Measurements from ENCODE around the gene LRP5.

LRP5 gene

DNA sequence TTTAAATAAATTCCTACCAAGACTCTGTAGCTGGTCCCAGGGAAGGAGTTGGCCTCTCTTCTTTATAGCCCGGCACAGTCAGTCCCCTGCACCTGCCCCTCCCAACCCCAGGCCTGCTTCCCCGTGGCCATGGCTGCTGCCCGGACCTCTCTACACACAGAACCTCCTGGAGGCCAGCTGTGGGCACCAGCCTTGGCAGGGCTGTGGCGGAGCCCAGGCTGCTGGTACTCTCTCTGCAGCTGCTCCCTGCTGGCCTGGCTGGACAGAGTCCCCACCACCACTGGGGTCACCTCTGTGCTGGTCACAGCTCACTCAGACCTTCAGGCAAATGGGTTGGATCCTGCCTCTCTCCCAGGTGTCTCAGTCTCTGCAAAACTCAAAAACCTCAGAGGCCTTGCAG is 69.3 kb downstream of the LRP5 start:
- Histone ChIP-seq H3K27ac (peak overlapping the region; percentile 71), H3K4me2 (peak overlapping the region; percentile 82), H3K4me1 (peaks cover 91% of the 10 kb centered on the region)

DNA sequence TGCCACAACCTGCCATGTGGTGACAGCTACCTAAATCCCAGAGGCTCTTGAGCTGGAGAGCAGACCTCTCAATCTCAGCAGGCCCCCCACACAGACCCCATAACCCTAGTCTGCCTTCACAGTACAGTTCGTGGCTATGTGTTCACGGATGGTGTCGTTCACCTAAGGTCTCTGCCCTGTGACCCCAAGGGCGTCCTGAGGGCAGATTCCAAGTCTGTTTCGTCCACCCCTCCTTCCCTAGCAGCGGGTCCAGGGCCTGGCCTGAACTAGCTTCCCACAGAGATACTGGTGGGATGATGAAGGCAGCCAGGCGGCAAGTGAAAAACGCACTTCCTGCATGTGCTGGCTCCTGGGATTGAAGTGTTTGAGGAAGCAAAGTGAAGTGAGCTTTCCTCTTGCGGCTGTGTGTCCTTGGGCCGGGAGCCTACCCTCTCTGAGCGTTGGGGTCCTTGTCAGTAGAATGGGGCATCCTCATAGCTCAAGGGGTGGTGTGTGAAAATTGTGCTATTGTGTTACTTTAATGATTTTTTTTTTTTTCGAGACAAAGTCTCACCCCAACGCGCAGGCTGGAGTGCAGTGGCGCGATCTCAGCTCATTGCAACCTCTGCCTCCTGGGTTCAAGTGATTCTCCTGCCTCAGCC is 70.1 kb downstream of the LRP5 start:
- no peak for TF ChIP-seq Cebpa-rat (IDR thresholded peaks at IDR 0.05)
- no peaks in the 10 kb centered on the region for H3K27me3 ChIP-seq
- peak overlapping the region; percentile 82 for H3K4me2 ChIP-seq

More for the DNA sequence above, 69.3 kb downstream of the LRP5 start:
- no peak for TF ChIP-seq Cebpa-rat (IDR thresholded peaks at IDR 0.05)
- H3K9ac ChIP-seq: peak overlapping the region; percentile 58
- H3K27me3 ChIP-seq: no peaks in the 10 kb centered on the region
- H3K36me3 ChIP-seq: peaks cover 46% of the 10 kb centered on the region
- peak overlapping the region; percentile 55; the same call in 1 of the 2 replicates for H3K4me3 ChIP-seq
- peaks cover 100% of the 10 kb centered on the region for H4K20me1 ChIP-seq
- no peaks in the 10 kb centered on the region for H3K9me3 ChIP-seq

DNA sequence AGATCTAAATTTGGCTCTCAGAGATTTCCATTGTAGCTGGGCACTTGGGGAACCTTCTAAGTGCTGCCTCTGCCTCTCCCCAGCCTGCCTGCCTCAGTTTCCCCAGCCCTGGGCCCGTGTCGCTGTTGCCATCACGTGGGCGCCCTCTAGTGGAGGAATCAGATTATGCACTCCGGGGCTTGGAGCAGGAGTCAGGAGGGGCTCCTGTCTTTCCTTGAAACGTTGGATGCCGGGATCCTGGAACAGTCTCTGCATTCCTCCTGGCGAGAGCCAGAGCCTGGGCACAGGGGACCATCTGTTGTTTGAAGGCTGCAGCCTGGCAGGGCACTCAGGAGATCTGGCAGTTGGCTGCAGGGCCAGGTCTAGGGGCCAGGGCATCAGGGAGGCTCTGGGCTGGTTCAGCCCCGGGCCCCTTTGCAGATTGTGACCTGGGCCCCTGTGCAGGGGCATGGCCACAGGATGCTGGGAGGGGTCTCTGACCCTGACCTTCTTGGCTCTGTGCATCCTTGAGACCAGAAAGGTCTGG is 71.6 kb downstream of the LRP5 start:
- H3K9ac ChIP-seq: no peak overlapping the region
- H3K4me2 ChIP-seq: peak overlapping the region; percentile 82; the same call in 1 of the 2 replicates
- peaks cover 100% of the 10 kb centered on the region for H4K20me1 ChIP-seq
- peaks cover 82% of the 10 kb centered on the region for H3K4me1 ChIP-seq
- TF ChIP-seq Cebpa-rat (IDR thresholded peaks at IDR 0.05): no peak
- H3K27ac ChIP-seq: no peak overlapping the region
- peaks cover 58% of the 10 kb centered on the region for H3K36me3 ChIP-seq
- H3K9me3 ChIP-seq: no peaks in the 10 kb centered on the region
- H3K4me3 ChIP-seq: no peak overlapping the region
- H3K27me3 ChIP-seq: no peaks in the 10 kb centered on the region

More for the DNA sequence above, 70.1 kb downstream of the LRP5 start:
- peaks cover 100% of the 10 kb centered on the region for H4K20me1 ChIP-seq
- H3K4me3 ChIP-seq: no peak overlapping the region
- H3K27ac ChIP-seq: peak overlapping the region; percentile 71
- H3K4me1 ChIP-seq: peaks cover 89% of the 10 kb centered on the region
- peak overlapping the region; percentile 58; the same call in 1 of the 2 replicates for H3K9ac ChIP-seq
- no peaks in the 10 kb centered on the region for H3K9me3 ChIP-seq
- H3K36me3 ChIP-seq: peaks cover 46% of the 10 kb centered on the region

DNA sequence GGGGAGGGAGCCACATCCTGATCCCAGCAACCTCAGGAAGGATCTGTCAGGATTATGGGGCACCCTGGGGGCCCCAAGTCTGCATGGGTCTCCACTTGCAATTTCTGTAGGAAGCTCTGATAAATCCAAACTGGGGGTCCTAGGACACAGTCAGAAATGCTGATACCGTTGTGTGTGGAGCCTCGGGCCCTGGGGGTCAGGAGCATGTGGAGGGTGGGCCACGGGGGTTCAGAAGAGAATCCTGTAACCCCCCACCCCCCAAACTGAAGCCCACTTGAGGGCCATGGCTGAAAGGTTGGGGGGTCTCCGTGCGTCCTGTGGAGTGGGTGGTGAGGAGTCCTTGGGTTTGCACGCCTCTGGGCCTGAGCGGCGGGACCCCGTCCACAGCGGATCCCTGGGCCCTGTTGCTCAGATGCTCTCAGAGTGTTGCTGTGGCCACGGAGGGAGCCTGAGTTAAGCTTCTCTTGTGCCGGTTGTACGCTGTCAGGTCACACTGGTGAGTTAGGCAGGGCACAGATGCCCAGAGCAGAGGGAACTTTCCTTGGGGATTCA is 72.2 kb downstream of the LRP5 start:
- peaks cover 64% of the 10 kb centered on the region for H3K36me3 ChIP-seq
- no peaks in the 10 kb centered on the region for H3K9me3 ChIP-seq
- H3K9ac ChIP-seq: no peak overlapping the region
- no peak overlapping the region for H3K4me3 ChIP-seq
- no peaks in the 10 kb centered on the region for H3K27me3 ChIP-seq
- H4K20me1 ChIP-seq: peaks cover 100% of the 10 kb centered on the region
- no peak for TF ChIP-seq Cebpa-rat (IDR thresholded peaks at IDR 0.05)
- peaks cover 76% of the 10 kb centered on the region for H3K4me1 ChIP-seq
- H3K27ac ChIP-seq: peak overlapping the region; percentile 8; the same call in 1 of the 2 replicates
- H3K4me2 ChIP-seq: no peak overlapping the region

DNA sequence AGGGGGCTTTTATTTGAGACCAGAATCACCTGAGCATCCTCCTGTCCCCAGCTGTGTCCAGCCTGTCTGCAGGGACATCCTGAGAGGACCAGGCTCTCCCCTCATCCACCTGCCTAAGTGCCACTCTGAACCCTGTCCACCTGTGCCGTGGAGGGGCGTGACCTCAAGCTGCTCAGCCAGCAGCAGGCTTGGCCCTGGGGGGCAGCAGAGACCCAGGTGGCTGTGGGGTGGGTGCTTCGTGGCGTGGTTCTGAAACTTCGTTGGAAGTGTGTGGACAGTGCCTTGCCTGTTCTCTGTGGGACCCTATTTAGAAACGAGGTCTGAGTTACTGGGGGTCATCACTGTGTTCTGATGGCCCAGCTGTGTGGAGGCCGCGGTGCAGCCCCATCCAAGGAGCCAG is 72.7 kb downstream of the LRP5 start:
- Histone ChIP-seq H3K4me1 (peaks cover 71% of the 10 kb centered on the region), H3K27me3 (no peaks in the 10 kb centered on the region), H3K9ac (no peak overlapping the region), H3K4me3 (no peak overlapping the region), H4K20me1 (peaks cover 100% of the 10 kb centered on the region), H3K4me2 (no peak overlapping the region), H3K9me3 (no peaks in the 10 kb centered on the region), H3K36me3 (peaks cover 69% of the 10 kb centered on the region), H3K27ac (peak overlapping the region; percentile 8)
- no peak for TF ChIP-seq Cebpa-rat (IDR thresholded peaks at IDR 0.05)

DNA sequence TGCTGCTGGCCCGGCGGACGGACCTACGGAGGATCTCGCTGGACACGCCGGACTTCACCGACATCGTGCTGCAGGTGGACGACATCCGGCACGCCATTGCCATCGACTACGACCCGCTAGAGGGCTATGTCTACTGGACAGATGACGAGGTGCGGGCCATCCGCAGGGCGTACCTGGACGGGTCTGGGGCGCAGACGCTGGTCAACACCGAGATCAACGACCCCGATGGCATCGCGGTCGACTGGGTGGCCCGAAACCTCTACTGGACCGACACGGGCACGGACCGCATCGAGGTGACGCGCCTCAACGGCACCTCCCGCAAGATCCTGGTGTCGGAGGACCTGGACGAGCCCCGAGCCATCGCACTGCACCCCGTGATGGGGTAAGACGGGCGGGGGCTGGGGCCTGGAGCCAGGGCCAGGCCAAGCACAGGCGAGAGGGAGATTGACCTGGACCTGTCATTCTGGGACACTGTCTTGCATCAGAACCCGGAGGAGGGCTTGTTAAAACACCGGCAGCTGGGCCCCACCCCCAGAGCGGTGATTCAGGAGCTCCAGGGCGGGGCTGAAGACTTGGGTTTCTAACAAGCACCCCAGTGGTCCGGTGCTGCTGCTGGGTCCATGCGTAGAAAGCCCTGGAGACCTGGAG is 74.1 kb downstream of the LRP5 start:
- H3K36me3 ChIP-seq: peaks cover 83% of the 10 kb centered on the region
- no peaks in the 10 kb centered on the region for H3K27me3 ChIP-seq
- peaks cover 100% of the 10 kb centered on the region for H4K20me1 ChIP-seq

DNA sequence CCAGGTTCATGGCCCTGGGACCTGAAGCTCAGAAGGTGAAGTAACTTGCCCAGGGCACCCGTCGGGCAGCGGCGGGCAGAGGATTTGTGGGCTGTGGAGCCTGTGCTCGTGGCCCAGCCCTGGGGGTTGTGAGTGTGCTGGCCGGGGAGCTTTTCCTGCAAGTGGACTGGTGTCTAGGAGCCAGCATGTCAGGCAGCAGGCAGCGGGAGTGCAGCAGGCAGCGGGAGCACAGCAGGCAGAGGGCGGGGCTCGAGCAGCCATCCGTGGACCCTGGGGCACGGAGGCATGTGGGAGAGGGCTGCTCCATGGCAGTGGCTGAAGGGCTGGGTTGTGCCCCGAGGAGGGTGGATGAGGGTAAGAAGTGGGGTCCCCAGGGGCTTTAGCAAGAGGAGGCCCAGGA is 75.4 kb downstream of the LRP5 start:
- Histone ChIP-seq H3K9me3 (no peaks in the 10 kb centered on the region), H4K20me1 (peaks cover 100% of the 10 kb centered on the region), H3K4me1 (peaks cover 44% of the 10 kb centered on the region), H3K27me3 (no peaks in the 10 kb centered on the region), H3K27ac (peak overlapping the region; percentile 18; the same call in 1 of the 2 replicates), H3K9ac (peak overlapping the region; percentile 24; the same call in 1 of the 2 replicates), H3K4me3 (no peak overlapping the region), H3K4me2 (peak overlapping the region; percentile 22; the same call in 1 of the 2 replicates), H3K36me3 (peaks cover 96% of the 10 kb centered on the region)
- TF ChIP-seq Cebpa-rat (IDR thresholded peaks at IDR 0.05): no peak

More for the DNA sequence above, 74.1 kb downstream of the LRP5 start:
- no peaks in the 10 kb centered on the region for H3K9me3 ChIP-seq
- no peak overlapping the region for H3K27ac ChIP-seq
- H3K9ac ChIP-seq: no peak overlapping the region
- H3K4me1 ChIP-seq: peaks cover 58% of the 10 kb centered on the region
- no peak overlapping the region for H3K4me2 ChIP-seq
- no peak overlapping the region for H3K4me3 ChIP-seq
- TF ChIP-seq Cebpa-rat (IDR thresholded peaks at IDR 0.05): no peak

DNA sequence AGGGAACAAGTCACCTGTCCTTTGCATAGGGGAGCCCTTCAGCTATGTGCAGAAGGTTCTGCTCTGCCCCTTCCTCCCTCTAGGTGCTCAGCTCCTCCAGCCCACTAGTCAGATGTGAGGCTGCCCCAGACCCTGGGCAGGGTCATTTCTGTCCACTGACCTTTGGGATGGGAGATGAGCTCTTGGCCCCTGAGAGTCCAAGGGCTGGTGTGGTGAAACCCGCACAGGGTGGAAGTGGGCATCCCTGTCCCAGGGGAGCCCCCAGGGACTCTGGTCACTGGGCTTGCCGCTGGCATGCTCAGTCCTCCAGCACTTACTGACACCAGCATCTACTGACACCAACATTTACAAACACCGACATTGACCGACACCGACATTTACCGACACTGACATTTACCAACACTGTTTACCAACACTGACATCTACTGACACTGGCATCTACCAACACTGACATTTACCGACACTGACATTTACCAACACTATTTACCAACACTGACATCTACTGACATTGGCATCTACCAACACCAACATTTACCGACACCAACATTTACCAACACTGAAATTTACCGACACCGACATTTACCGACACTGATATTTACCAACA is 76.3 kb downstream of the LRP5 start:
- TF ChIP-seq Cebpa-rat (IDR thresholded peaks at IDR 0.05): no peak
- no peak overlapping the region for H3K4me3 ChIP-seq
- H4K20me1 ChIP-seq: peaks cover 100% of the 10 kb centered on the region
- no peaks in the 10 kb centered on the region for H3K27me3 ChIP-seq
- no peak overlapping the region for H3K4me2 ChIP-seq
- peaks cover 35% of the 10 kb centered on the region for H3K4me1 ChIP-seq
- H3K36me3 ChIP-seq: peaks cover 98% of the 10 kb centered on the region
- H3K9me3 ChIP-seq: no peaks in the 10 kb centered on the region
- H3K9ac ChIP-seq: no peak overlapping the region
- H3K27ac ChIP-seq: no peak overlapping the region

DNA sequence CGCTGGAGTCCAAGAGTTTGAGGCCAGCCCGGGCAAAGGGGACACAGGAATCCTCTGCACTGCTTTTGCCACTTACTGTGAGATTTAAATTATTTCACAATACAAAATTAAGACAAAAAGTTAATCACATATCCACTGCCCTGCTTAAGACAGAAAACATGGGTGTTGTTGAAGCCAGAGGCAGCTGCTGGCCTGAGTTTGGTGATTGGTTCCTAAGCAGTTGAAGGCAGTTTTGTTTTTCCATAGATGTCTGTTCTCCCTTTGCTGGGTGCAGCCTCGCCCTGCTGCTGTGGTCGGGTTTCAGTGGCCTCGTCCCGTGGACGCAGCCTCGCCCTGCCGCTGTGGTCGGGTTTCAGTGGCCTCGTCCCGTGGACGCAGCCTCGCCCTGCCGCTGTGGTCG is 77.9 kb downstream of the LRP5 start:
- Histone ChIP-seq H4K20me1 (peaks cover 100% of the 10 kb centered on the region), H3K4me3 (no peak overlapping the region), H3K9ac (no peak overlapping the region), H3K9me3 (no peaks in the 10 kb centered on the region), H3K27me3 (no peaks in the 10 kb centered on the region), H3K36me3 (peaks cover 100% of the 10 kb centered on the region), H3K4me1 (peaks cover 20% of the 10 kb centered on the region), H3K27ac (no peak overlapping the region), H3K4me2 (no peak overlapping the region)
- 0 out of 2 replicates have a peak, but pooled peaks have one; percentile 21 for TF ChIP-seq Cebpa-rat (IDR thresholded peaks at IDR 0.05)
